ENCODE results near the gene HPGD.

DNA sequence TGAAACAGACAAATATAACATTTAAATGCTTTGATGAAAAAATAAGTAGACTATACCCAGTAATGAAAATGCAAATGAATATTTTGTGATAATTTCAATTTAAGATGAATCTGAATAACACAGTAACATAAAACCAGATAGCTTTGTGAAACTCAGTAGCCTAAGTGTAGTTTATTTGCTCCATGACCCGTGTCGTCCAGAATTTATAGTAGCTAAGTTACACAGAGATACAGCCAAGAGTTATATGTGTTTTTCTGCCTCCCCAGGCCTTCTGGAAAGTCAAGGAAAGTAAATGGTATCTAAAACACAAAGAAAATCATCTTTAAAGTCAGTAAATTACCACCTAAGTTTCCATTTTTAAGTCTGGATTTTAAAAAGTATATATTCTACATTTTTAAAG, 26.7 kb downstream of the HPGD start:
- TF ChIP-seq CTCF (IDR thresholded peaks at IDR 0.05; ENCODE audit: low read length) (no peak), EZH2 (IDR thresholded peaks at IDR 0.05; ENCODE audit: borderline replicate concordance, low read length) (no peak)
